SK-MEL-5 (cell line): ENCODE results near the gene LYPD6B. TPM values are rescaled to one million over a fixed set of nuclear protein-coding genes. Genes with fewer than 3 reads are reported as not detected.

Experiments
- DNase-seq: peaks from one replicate; pipeline ENCODE4 v3.0.0-alpha.2; 2016; ENCODE audit warnings: low read depth, low spot score
- in situ Hi-C: cut with HindIII; loops from 2 replicates; pipeline ENCODE4 v1.10.0; 2016; ENCODE audit warnings: low sequenced_read_pairs, high pct_unique_total_duplicates, low pct_unique_long_range_greater_than_20kb
- total RNA-seq: library from RNA; depleted of rRNA; stranded (reverse); fragments of >200 nt; shearing (Covaris generic); gene quantifications from 2 replicates; pipeline ENCODE4 v1.2.3, GENCODE V29; 2014

Gene LYPD6B
- total RNA-seq, 1 experiment from 2014 or later: not detected

DNA sequence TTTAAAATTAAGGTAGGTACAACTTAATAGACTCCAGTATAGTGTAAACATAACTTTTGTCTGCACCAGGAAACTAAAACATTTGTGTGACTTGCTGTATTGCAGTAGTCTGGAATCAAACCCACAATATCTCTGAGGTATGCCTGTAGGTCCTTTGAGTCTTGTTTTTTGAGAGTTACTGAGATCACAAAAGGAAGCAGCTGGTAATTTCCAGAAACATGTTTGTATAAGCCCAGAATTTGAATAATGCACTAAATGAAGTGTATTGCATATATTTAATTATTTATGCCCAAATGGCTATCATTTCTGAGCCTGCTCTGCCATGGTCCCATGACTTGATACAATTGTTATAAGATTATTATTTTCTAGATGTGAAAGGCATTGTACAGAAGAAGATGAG, 148.6 kb downstream of the LYPD6B start:
- DNase-seq: no peak
- in situ Hi-C loops: no loop called here

DNA sequence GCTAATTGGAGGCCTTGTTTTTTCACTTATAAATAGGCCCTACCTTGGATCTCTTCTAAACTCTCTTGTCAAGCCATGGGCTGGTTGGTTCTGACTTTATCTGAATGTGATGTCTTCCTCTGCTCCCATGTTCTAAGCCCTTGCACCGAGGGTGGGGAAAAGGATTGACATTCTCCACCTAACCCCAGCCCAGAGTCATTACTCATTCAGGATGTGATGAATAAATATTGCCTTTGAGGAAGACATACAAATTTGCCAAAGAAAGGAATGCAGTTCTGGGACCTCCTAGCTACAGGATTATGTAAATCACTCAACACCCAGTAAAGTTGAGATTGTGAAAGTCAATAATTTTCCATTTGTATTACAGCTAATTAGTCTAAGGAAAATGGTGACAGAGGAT, 149.8 kb downstream of the LYPD6B start:
- DNase-seq: no peak
- in situ Hi-C loops: no loop called here

DNA sequence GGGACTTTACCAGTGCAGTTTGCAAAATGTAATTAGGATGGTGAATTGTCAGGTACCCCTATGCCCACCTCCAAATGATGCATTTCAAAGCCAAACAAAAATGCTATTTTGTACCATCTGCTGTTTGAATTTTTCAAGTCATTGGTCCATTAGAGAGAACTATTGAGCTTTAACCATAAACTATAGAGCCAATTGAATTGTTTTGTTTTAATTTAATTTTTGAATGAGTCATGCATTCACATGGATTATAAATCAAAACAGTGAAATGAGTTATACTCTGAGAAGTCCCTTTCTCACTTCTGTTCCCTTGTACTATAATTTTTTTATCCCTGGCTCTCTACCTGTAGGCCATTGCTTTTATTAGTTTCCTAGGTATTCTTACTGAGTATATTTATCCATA, 151.3 kb downstream of the LYPD6B start:
- in situ Hi-C loops: no loop called here
- no peak for DNase-seq

DNA sequence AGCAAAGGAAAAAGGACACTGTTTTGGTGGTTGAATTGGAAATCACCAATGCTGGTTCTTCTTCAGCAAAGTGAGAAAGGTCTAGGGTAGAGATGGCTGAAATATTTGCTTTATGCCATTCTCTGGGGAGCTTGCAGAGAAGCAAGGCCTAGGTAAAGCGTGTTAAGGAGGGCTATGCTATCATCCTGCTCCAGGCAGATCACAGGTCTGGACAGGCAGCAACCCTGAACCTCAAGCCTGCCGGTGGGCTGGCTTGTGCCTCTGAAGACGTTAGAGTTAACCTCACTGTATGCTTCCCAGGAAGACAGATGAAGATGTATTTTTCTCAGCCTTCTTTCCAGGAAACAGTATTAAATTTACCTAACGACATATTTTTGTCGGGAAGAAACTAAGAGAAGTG, 153.4 kb downstream of the LYPD6B start:
- no peak for DNase-seq
- in situ Hi-C loops: no loop called here

DNA sequence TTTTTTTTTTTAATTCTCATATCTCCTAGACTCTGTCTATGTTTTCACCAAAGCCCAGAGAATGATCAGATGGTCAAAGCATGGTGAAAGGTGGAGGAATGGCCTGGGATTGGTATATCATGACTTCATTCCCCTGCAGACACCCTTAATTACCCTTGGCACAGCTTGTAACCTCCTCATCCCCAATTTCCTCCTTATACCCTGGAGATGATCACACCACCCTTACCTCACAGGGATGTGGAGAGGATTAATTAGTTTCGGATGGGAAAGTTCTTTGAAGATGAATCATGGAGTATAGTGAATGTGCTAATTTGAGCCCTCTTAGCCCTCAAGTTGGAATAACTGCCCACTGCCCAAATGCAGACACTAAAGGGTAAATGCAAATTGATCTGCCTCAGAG, 153.9 kb downstream of the LYPD6B start:
- in situ Hi-C loops: no loop called here
- DNase-seq: no peak

DNA sequence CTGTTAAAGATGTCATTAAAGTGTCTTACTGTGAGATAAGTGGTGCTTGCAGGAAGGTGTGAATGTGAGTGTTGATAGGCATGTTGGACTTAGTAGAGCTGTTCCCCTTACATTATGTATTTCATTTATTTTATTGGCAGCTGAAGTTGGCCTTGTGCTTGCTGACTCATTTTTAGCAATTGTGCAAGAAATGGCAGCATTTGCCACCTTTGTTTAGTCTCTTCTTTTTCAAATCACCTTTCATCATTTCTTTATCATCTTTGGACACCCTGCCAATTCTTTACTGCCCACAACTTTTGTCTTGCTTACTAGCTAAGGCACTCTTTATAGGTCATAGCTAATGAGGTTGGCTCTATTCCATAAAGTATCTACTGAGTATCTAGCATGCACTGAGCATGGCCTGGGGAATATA, 161.6 kb downstream of the LYPD6B start:
- in situ Hi-C loops: no loop called here

DNA sequence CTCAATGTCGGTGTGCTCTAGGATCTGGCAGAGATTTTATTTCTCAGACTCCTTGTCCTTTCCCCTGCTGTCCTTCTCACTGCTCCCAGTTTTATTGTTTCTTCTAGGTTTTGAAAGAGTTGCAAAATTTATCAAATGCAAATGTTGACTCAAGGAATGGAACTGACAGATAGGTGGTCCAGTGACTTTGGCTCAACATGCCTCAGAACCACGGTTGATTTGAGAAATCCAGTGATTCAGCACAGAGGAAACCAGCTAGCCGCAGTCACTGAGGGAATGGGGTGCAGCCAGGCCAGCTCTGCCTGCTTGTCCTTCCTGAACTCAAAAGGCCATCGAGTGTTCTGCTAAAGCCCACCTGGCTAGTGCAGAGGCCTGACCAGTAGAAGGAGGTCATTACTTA, 166.2 kb downstream of the LYPD6B start:
- in situ Hi-C loops: no loop called here
- DNase-seq: no peak

More for the DNA sequence above, 161.6 kb downstream of the LYPD6B start:
- DNase-seq: no peak

DNA sequence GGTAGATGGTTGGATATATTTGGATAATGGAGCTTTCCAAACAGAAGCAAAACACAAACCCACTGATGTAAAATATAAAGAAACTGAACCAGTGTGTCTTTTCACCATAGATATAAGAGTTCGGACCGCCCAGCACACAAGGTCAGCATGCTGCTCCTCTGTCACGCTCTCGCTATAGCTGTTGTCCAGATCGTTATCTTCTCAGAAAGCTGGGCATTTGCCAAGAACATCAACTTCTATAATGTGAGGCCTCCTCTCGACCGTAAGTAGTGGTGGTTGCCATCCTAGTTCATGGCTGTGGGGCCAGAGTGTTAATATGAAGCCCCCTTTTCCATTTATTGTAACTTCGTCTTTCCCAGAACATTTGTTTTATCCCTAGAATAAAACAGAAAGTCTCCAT, 166.6 kb downstream of the LYPD6B start:
- in situ Hi-C loops: no loop called here
- DNase-seq: no peak

DNA sequence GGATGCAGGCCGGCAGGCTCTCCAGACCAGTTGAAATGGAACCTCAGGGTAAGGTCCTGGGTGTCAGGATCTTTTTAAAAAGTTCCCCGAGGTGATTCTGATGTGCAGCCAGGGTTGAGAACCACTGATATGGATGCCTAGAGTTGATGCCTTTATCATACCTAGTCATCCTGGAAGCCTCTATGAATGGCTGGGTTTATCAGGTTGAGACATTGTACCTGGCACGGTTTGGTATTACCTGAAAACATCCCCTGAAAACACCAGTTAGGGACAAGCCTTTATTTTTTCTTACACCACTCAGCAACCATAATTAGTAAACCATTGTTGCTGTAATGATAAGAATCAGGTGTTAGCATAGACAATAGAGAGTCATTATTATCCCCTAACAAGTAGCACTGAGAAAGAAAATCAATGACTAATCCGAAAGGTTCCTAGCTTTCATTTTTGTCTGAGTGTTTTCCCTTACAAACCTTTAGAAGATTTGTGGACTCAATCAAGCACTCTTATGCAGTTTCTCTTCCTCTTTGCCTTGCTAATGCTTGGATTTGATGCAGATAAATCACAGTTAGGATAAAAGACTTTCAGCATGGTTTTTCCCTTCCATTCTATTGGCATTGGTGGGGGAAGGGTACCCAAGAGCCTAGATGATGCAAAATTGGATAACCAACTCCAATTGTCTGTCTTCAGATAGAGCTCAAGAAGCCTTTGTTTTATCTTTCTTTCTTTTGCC, 175.4 kb downstream of the LYPD6B start:
- no peak for DNase-seq
- in situ Hi-C loops: no loop called here

DNA sequence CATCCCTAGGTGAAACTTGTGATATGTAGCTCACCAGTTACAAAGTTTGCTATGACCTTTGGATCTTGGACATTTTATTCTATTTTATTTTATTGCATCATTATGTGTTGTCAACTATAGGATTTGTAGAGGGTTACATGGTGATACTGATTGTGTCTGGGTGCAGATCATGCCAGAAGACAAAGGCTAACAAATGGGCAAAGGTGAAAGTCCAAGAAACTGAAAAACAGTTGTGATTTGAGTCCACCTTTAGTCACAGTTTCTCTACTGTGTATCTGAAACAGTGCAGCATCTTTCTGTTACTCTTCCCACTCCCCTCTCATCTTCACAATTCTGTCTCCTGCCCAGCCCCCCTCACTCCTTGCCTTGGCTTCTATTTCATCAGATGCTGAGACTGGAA, 180.0 kb downstream of the LYPD6B start:
- no peak for DNase-seq
- in situ Hi-C loops: no loop called here

DNA sequence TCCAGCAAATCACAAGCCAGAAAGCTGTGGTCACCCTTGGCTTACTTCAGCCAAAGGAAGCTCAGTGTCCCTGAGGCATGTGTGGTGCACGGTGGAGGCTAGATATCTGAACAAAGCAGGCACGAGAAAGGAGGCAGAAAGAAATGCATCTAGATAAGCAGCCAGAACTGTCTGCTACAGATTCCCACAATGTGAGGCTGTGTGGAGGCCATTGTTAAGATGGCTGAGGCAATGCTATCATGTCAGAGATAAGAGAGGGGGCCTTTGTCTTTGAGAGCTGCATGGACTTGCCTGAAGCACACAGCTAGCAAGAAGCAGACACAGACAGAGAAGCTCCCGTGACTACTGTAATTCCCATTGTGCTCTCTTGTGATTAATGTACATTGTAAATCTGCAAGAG, 181.4 kb downstream of the LYPD6B start:
- DNase-seq: peak; percentile 53
- in situ Hi-C loops: no loop called here

DNA sequence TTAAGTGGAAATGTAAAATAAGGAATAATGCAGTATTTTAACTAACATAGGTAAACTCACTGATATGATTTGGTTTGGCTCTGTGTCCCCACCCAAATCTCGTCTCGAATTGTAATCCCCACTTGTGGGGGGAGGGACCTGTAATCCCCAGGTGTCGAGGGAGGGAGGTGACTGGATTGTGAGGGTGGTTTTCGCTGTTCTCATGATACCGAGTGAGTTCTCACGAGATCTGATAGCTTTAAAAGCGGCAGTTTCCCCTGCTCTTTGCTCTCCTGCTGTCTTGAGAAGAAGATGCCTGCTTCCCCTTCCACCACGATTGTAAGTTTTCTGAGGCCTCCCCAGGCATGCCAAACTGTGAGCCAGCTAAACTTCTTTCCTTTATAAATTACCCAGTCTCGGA, 182.5 kb downstream of the LYPD6B start:
- no peak for DNase-seq
- in situ Hi-C loops: no loop called here

DNA sequence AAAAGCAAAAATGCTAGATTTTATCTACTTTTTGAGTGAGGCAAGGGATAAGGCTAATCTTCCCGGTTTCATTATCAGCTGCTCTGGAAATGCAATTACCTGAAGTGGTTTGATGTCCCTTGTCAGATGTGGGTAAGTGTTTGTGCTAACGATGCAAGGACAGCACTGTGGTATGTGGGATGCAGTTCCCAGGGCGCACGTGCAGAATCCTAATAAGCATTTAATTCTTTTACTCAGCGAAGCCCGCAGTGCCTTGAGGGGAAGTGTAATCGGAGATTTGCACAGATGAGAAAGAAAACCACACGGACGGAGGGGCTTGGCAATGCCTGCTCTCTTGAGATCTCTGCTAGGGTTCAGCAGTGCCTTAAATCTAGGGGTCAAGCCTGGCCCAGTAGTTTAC, 183.4 kb downstream of the LYPD6B start:
- no peak for DNase-seq

DNA sequence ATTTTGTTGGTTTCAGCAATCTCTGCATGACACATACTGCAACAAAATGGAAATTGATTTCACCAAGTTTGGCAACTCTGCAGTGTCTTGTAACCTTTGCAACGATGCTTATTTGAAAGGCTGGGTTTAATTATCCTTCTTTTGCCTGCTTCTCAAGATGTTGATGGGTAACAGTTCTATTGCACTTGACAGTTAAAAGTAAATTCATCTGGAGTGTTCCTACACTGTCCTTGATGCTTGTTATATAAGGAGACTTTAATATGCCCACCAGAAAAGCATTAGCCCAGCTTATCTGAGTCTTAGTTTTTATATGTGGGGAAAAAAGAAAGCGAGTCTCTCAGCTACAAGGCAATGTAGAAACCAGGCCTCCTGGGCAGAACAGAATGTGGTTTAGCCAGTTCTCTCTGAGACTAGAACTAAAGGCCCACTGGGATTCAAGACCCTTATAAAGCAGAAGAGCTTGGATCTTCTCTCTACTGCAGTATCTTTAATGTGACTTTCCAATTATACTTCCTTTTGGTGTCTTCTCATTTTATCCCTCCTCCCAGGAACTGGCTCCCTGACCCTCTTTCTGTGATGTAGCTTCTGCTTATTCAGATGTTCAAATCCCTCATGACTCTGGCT, 185.1 kb downstream of the LYPD6B start:
- in situ Hi-C loops: no loop called here
- no peak for DNase-seq

More for the DNA sequence above, 183.4 kb downstream of the LYPD6B start:
- in situ Hi-C loops: no loop called here

DNA sequence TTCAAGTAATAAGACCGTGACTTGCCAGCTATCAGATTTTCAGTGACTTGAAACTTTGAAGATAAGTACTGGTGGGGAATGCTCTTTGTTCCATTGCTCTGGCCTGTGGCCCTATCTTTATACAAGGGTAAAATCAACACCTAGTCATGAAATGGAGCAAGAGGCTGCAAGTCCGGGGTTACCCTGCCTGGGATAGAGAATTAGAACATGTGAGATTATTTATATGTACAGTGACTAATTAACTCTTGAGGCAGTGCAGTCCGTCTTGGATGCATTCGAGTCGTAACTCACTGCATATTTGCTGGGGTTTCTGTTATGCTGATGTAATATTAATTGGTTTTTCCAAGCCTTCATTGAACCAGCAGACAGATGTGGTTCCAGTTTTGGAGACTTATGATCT, 186.0 kb downstream of the LYPD6B start:
- in situ Hi-C loops: no loop called here
- no peak for DNase-seq

DNA sequence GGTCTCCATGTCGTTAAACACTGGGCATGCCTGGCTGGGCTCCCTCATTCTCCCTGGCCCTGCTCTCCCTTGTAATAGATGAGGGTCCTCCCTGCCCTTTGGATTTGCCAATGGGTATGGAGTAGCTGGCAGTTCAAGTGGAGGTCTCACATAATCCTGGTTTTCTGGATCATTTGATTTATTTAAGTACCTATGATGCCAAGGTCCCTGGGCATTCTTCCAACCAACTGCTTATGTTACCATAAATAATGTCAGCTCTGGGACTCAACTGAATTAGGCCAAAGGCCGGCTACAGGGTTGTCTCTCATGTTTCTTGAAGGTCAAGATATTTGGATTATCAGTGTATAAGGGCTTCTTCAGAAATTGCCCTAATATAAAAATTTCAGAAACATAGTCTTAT, 186.9 kb downstream of the LYPD6B start:
- in situ Hi-C loops: no loop called here
- DNase-seq: no peak

DNA sequence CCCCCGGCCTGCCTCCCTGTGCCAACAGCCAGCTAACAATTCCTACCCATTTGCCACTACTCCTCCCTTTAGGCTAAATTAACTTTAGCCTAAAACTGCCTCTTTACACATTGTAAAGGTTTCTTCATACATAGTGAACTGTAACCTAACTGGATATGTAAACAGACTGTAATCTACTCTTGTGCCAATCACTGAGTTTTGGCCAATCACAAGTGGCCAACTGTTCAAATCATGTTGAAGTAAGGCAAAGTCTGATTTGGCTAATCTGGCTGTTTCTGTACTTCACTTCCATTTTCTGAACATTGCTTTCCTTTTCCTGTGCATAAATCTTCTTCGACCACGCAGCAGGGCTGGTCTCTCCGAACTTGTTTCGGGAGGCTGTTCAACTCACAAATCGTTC, 188.3 kb downstream of the LYPD6B start:
- DNase-seq: no peak
- in situ Hi-C loops: no loop called here

DNA sequence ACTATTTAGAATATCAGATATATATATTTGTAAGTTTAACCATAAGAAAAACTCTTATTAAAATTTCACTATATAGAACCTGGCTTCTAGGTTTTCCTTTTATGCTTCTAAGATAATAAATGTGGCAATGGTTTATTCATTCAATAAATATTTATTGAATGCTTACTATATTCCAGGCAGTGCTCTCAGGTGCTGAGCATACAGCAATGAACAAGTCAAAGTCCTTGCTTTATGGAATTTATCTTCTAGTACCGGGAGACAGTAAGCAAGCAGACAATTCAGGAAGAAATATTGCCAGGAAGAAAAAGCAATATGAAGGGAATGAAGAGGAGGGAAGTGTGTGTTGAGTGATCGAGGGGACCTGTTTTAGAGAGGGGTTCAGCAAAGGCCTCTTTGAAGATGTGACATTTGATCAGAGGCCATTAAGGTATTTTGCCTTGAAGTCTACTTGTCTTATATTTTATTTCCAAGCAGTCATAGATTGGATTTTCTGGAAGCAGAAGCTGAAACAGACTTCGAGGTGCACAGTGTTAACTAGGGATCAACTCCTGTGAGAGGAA, 197.4 kb downstream of the LYPD6B start:
- in situ Hi-C loops: no loop called here
- no peak for DNase-seq

DNA sequence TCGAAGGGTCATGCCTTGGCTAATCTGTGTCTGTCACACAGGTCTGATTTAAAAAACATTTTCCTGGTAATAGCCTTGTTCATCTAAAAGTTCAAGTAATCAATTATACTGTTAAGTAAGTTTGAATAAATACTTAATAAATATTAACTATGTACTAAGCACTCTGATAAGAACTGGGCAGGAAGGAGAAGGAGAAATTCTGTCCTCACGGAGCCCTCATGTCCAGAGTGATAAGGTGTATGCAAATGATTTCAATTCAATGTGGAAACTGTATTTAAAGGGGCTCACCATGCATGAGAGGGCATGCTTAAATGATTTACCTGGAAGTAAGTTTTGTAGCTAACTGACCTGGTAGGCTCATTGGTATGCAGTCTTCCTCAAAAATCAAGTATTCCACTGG, 197.9 kb downstream of the LYPD6B start:
- no peak for DNase-seq
- in situ Hi-C loops: no loop called here
